GM18505 (cell line): ENCODE data around the gene ESYT2.

Source experiments
- ATAC-seq: cut with Tn5 transposase; IDR thresholded peaks from one replicate; pipeline ENCODE4 v1.9.1; 2021; ENCODE audit not compliant: unreplicated experiment
- POLR2A ChIP-seq: IDR thresholded peaks from 4 replicates; pipeline ENCODE4 v1.6.1; 2011; ENCODE audit warnings: borderline replicate concordance; ENCODE audit not compliant: insufficient read depth, insufficient read length; ENCODE audit errors: extremely low read depth

Gene ESYT2

DNA sequence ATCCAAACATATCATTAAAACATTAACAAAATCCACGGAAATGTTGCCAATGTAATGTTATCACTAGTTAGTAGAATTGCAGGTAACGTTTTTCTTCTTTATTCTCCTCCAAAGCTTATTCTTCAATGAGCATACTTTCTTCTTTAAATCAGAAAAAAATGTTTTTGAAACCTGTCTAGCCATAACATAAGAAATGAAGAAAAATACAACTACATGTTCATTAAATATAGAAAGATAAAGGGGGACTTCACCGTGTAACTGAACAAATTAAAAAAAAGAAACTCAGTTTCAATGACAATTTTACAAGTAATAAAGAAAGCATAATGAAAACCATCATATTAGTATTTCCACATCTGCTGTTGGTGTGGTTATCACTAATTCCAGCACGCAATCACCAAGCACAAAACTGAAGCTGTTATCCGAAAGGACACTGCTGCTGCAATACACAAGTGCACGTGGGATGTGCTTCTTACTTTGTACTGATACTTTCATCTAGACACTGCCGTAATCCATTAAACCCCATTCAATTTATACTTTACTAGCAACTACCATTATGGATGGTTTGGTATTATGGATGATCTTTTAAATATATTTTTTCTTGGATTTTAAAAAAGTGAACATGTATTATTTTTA is 9.6 kb downstream of the ESYT2 start:
- no peak for ATAC-seq
- TF ChIP-seq POLR2A: no peak

DNA sequence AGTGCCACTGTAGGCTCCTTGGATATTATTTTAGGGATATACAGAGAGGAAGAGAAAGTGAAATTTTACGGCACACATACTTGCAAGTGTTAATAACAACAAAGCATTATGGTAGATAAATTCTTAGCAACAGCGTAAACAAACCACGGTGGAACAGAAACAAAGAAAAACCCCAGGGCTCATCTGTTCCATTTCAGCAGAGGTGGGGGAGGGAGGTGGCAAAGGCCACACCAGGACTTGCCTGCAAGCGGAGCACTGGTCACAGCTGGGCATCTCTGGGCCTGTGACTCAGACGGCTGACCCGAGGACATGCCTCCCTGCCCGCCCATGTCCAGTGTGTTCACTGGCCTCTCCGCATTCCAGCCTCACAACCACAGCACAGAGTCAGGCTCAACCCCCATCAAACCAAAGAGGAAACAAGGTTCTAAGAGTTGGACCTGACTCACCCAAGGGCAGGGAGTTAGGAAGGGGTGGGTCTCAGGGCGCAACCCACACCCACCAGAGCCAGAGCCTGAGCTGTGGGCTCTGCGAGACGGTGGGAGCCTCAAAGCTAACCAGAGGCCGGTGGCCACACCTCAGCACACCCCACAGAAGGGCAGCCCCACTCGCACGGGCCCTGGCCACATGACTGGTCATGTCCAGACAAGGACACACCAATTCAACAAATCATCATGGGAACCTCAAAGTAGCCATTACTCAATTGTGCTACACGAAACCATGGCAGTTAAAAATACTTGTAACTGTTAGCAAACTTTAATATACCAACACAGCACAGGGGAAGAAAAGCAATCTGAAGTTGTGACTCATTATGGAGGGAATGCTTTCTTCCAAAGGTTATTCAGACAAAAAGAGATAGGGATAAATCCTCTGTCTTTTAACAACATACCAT is 10.7 kb downstream of the ESYT2 start:
- peak; percentile 54 for TF ChIP-seq POLR2A
- ATAC-seq: peak; percentile 84

DNA sequence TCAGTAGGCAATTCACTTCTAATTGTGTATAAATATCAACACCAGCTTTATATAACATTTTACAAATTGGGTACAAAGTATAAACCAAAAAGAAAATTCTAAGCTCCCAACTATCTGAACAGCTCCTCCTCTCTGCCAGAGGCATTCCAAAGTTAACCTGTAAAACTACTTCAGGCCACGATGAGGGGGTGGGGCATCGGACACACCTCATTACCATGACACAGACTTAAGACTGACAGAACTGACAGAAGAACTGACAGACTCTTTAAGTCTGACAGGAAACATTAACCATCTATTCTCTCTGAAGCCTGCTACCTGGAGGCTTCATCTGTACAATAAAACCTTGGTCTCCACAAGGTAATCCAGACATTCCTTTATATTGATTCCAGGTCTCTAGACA is 12.3 kb downstream of the ESYT2 start:
- no peak for ATAC-seq

DNA sequence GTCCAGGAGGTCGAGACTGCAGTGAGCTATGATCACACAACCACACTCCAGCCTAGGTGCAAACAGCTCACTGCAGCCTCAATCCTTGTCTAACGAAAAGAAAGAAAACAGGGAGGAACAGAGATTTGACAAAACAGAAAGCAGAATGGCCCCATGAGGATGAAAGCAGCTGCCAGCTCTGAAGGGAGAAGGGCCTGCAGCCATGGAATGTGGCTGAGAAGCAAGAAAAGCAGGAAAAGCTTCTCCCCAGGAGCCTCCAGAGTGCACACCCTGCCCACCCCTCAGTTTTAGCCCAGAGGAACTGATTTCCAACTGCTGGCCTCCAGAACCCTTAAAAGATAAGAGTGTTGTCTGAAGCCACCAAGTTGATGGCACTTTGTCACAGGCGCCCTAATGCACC is 13.0 kb downstream of the ESYT2 start:
- TF ChIP-seq POLR2A: no peak
- ATAC-seq: no peak

More for the DNA sequence above, 12.3 kb downstream of the ESYT2 start:
- TF ChIP-seq POLR2A: no peak

DNA sequence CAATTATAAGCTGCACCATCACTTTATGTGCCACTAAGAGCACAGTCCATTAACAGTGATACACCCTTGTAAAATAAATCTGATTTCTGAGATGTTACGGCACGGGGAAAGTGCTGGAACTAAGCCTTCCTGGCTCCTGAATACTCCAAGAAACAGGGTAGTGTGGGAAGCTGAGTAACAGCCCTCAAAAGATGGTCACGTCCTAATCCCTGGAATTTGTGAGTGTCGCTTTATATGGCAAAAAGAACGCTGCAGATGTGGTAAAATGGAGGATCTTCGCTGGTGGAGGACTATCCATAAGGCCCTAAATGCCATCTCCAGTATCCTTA is 13.5 kb downstream of the ESYT2 start:
- no peak for ATAC-seq

DNA sequence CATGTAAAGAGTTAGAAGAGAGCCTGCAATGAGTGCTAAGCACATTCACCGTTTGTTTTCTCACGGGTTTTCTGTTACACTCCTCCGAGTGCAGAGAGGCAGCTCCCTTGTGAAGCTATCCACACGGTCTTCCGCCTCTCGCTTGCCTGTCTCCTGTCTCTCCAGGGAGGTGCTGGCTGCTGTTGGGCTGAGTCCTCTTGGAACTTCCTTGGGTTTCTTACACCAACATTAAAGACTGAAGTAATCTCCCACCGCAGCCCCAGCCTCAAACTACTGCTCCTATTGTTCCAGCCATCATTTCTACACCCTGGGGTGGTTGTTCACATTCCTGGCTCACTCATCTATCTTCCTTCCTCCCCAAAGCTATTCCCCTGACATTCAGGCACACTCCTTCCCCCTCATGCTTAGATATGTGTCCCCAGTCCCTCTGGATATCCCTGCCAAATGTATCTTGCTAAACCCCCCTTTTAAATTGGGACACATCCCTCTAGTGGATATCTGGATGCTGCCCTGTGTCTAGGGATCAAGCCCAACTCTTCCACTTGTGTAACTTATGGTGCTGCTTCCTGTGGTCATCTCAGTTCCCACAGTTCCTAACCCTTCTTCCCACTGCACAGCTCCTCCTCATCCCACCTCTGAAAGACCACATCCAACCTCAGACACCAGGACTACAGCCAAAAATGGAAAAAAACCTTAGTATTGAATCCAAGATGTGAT is 14.1 kb downstream of the ESYT2 start:
- no peak for ATAC-seq
- no peak for TF ChIP-seq POLR2A

More for the DNA sequence above, 13.5 kb downstream of the ESYT2 start:
- TF ChIP-seq POLR2A: no peak

DNA sequence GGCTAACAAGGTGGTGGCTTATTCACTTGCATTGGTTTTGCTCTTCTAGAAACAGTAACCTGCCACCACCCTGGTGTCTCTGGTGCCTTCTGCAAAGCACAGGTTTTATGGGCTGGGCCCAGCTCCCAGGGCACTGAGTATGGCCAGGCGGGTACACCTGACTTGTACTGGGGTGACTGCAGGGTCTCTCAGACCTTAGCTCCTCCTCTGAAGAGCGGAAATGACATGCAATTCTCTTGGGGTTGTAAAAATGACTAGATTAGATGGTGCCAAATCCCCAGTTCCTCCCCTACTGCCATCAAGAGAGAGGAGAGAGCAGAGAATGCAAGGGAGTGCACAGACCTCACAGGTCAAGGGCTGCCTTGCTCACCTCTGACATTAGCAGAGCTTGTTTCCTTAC is 14.7 kb downstream of the ESYT2 start:
- ATAC-seq: no peak
- TF ChIP-seq POLR2A: no peak

DNA sequence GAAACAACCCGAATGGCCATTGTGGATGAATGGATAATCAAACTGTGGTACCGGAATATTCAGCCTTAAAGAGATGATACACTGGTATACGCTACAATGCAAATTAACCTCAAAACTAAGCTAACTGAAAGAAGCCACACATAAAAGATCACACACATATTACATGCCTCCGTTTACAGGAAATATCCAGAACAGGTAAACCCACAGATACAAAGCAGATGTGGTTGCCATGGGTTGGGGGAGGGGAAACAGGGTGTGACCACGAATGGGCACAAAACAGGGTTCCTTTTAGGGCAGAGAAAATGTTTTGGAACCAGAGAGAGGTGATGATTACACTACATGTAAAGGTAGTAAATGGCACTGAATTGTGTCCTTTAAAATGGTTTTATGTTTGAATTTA is 16.6 kb downstream of the ESYT2 start:
- no peak for TF ChIP-seq POLR2A
- no peak for ATAC-seq

DNA sequence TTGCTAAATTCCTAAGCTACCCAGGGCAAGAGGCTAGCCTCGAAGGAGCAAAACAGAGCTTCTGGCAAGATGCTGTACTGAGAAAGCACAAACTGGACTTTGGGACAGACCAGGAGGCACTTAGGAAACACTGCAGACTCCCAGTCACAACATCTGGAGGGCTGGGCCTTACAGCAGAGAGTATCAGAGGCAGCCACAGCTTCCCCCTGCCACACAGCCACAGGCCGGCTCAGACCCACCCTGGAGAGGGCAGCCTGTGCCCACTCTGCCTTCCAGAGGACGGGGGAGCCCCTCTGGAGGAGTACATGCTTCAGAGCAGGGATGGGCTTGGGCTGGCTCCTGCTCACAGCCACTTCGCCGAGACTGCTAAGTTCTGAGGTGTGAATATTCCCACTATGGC is 17.4 kb downstream of the ESYT2 start:
- TF ChIP-seq POLR2A: no peak
- no peak for ATAC-seq

DNA sequence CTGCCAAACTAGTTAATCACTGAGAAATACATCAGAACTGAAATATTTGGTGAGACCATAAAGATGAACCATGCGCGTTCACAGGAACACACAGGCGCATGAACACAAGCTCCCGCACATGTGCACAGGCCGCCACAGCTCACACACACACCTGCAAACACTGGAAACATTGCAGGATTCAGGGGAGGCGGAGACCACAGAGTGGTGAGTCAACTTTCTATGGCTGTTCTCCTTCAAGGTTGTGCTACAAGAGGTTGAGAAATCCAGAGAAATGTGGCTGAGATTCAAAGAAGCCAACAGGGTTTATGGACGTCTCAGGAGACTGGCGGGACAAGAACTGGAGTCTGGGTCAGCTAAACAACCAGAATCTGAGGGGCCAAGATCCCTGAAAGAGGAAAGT is 17.8 kb downstream of the ESYT2 start:
- ATAC-seq: no peak
- TF ChIP-seq POLR2A: no peak

DNA sequence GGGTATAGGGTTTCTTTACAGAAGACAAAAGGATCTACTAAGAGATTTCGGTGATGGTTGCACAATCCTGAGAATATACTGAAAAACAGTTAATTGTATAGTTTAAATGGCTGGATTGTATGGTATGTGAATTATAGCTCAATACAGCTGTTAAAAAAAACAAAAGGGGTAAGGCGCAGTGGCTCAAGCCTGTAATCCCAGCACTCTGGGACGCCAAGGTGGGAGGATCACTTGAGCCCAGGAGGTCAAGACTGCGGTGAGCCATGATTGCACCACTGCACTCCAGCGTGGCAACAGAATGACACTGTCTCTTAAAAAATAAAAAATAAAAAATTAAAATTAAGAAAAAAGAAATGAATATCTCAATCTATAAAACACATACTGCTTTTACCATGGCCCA is 18.5 kb downstream of the ESYT2 start:
- TF ChIP-seq POLR2A: no peak
- ATAC-seq: no peak

DNA sequence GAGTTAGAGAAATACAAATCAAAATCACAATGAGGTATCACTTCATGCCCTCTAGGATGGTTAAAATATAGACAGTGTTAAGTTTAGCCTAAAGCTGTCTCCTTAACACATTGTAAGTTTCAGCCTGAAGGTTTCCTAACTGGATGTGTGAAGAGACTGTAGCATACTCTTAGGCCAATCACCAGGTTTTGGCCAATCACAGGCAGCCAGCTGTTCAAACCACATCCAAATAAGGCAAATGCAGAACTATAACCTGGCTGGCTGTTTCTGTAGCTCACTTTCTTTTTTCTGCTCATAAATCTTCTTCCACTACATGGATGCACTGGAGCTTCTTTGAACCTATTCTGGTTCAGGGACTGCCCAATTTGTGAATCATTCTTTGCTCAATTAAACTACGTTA is 19.7 kb downstream of the ESYT2 start:
- no peak for TF ChIP-seq POLR2A
- ATAC-seq: peak; percentile 90

DNA sequence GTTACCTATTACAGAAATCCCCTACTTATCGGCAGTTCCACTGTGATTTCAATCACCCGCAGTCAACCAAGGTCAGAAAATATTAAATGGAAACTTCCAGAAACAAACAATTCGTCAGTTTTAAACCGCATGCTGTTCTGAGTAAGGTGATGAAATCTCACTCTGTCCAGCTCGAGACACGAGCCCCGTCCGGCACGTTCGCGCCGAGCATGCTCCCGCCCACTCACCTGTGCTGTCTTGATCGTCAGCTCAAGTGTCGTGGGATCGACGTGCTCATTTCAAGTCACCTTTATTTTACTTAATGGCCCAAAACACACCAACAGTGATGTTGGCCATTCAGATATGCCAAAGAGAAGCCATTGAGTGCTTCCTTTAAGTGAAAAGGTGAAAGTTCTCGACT is 21.2 kb downstream of the ESYT2 start:
- ATAC-seq: no peak
- no peak for TF ChIP-seq POLR2A

DNA sequence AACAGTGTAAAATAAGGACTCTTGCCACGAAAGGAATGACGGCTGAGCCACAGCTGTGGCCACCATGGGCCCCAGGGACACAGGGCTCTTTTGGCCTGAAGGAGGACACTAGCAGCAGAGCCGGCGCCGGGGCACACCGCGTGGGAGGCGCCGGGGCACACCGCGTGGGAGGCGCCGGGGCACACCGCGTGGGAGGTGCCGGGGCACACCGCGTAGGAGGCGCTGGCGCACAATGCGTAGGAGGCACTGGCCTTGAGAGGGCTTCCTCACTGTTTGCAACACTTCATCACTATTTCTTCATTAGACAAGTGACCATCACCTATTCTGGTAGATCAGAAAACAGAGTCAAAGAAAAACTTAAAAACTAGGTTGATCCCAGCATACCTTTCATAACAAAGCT is 23.4 kb downstream of the ESYT2 start:
- no peak for ATAC-seq
- TF ChIP-seq POLR2A: no peak
